ENCODE data around the gene SIAE. TPM values are rescaled to one million over a fixed set of nuclear protein-coding genes. Genes with fewer than 3 reads are reported as not detected.

SIAE gene
- total RNA-seq, 1 donor from 2014 or later: 4.8 TPM

- no peaks in the 10 kb centered on the region for H3K4me1 ChIP-seq
- H3K9me3 ChIP-seq: no peaks in the 10 kb centered on the region
- H3K36me3 ChIP-seq: no peaks in the 10 kb centered on the region
- DNase-seq (ENCODE audit: low spot score in 2 of 2): no peak
- H3K27me3 ChIP-seq: no peaks in the 10 kb centered on the region
- TF ChIP-seq CTCF (IDR thresholded peaks at IDR 0.05): no peak
- H3K4me3 ChIP-seq: no peak overlapping the region
- H3K27ac ChIP-seq: no peak overlapping the region
- intact Hi-C loops (cut with DNase I): no loop called here
Measured at GRCh38 chr11:124602193-124602592, 71.3 kb downstream of the SIAE start.

GRCh38 chr11:124600621-124601320 lies 72.8 kb downstream of the SIAE start:
- no peak for TF ChIP-seq CTCF (IDR thresholded peaks at IDR 0.05)
- Histone ChIP-seq H3K27ac (no peak overlapping the region), H3K36me3 (no peaks in the 10 kb centered on the region), H3K27me3 (no peaks in the 10 kb centered on the region), H3K9me3 (no peaks in the 10 kb centered on the region), H3K4me3 (no peak overlapping the region), H3K4me1 (no peaks in the 10 kb centered on the region)
- DNase-seq (ENCODE audit: low spot score in 2 of 2): no peak
- intact Hi-C loops (cut with DNase I): no loop called here

GRCh38 chr11:124597626-124598025 lies 75.9 kb downstream of the SIAE start:
- intact Hi-C loops (cut with DNase I): no loop called here
- no peak for TF ChIP-seq CTCF (IDR thresholded peaks at IDR 0.05)

GRCh38 chr11:124595302-124595701 lies 78.2 kb downstream of the SIAE start:
- H3K27ac ChIP-seq: no peak overlapping the region
- no peaks in the 10 kb centered on the region for H3K36me3 ChIP-seq
- no peak for DNase-seq (ENCODE audit: low spot score in 2 of 2)
- H3K27me3 ChIP-seq: no peaks in the 10 kb centered on the region
- no peak for TF ChIP-seq CTCF (IDR thresholded peaks at IDR 0.05)
- intact Hi-C loops (cut with DNase I): no loop called here
- no peaks in the 10 kb centered on the region for H3K4me1 ChIP-seq
- H3K9me3 ChIP-seq: no peaks in the 10 kb centered on the region
- H3K4me3 ChIP-seq: no peak overlapping the region

More at GRCh38 chr11:124597626-124598025, 75.9 kb downstream of the SIAE start:
- H3K27me3 ChIP-seq: no peaks in the 10 kb centered on the region
- H3K4me1 ChIP-seq: no peaks in the 10 kb centered on the region
- no peak for DNase-seq (ENCODE audit: low spot score in 2 of 2)
- H3K9me3 ChIP-seq: no peaks in the 10 kb centered on the region
- H3K27ac ChIP-seq: no peak overlapping the region
- no peak overlapping the region for H3K4me3 ChIP-seq
- H3K36me3 ChIP-seq: no peaks in the 10 kb centered on the region

- Histone ChIP-seq H3K27ac (no peak overlapping the region), H3K9me3 (no peaks in the 10 kb centered on the region), H3K4me3 (no peak overlapping the region), H3K36me3 (no peaks in the 10 kb centered on the region), H3K4me1 (no peaks in the 10 kb centered on the region), H3K27me3 (no peaks in the 10 kb centered on the region)
- DNase-seq (ENCODE audit: low spot score in 2 of 2): no peak
- TF ChIP-seq CTCF (IDR thresholded peaks at IDR 0.05): no peak
- intact Hi-C loops (cut with DNase I): no loop called here
Measured at GRCh38 chr11:124592627-124593026, 80.9 kb downstream of the SIAE start.

- Histone ChIP-seq H3K36me3 (no peaks in the 10 kb centered on the region), H3K4me1 (no peaks in the 10 kb centered on the region), H3K27ac (no peak overlapping the region), H3K27me3 (no peaks in the 10 kb centered on the region), H3K9me3 (no peaks in the 10 kb centered on the region), H3K4me3 (no peak overlapping the region)
- no peak for DNase-seq (ENCODE audit: low spot score in 2 of 2)
- intact Hi-C loops (cut with DNase I): no loop called here
- no peak for TF ChIP-seq CTCF (IDR thresholded peaks at IDR 0.05)
Measured at GRCh38 chr11:124591430-124591829, 82.1 kb downstream of the SIAE start.

All from ascending aorta (tissue), 2 donors.